PC-9 (cell line): ENCODE measurements around the gene HS3ST3A1.

Experiments used
- EZH2 ChIP-seq: fragments of 200-600 bp; sonication (generic); IDR thresholded peaks from 2 replicates; pipeline ENCODE4 v1.8.0; 2017; ENCODE audit warnings: antibody characterized with exemption, low read depth
- TF ChIP-seq, protein P1 (sequence below): fragments of 200-600 bp; sonication (generic); conservative IDR thresholded peaks from 2 replicates; pipeline ENCODE4 v1.6.1; 2017; ENCODE audit warnings: mixed run types, antibody characterized with exemption, mild to moderate bottlenecking, moderate library complexity

DNA sequence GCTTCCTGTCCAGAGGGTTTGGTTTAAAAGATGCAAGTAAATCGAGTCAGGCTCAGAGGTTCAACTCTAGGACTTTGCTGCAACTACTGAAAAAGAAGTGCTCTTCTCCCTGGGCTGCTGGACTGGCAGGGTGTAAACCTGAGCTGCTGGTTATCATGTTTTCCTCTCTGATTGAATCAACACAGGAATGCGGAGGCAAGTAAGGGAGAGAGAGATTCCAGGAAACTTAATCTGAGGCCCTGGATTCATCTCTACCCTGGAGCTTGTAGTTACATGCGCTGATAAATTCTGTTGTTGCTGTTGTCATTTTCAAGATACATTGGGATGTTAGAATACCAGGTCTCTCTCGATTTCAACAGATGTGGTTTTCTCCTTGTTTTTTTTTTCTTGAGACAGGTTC lies 8.2 kb upstream of the HS3ST3A1 start:
- TF ChIP-seq, protein P1, sequence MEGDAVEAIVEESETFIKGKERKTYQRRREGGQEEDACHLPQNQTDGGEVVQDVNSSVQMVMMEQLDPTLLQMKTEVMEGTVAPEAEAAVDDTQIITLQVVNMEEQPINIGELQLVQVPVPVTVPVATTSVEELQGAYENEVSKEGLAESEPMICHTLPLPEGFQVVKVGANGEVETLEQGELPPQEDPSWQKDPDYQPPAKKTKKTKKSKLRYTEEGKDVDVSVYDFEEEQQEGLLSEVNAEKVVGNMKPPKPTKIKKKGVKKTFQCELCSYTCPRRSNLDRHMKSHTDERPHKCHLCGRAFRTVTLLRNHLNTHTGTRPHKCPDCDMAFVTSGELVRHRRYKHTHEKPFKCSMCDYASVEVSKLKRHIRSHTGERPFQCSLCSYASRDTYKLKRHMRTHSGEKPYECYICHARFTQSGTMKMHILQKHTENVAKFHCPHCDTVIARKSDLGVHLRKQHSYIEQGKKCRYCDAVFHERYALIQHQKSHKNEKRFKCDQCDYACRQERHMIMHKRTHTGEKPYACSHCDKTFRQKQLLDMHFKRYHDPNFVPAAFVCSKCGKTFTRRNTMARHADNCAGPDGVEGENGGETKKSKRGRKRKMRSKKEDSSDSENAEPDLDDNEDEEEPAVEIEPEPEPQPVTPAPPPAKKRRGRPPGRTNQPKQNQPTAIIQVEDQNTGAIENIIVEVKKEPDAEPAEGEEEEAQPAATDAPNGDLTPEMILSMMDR: no peak
- TF ChIP-seq EZH2: no peak
